Activated CD8-positive, alpha-beta T cell treated with anti-CD3 and anti-CD28 coated beads for 36 hours (primary cell): ENCODE measurements around the gene CHD2. TPM values are rescaled to one million over a fixed set of nuclear protein-coding genes. Genes with fewer than 3 reads are reported as not detected.

Experiments used
- ATAC-seq: fragments of 200-7000 bp; cut with Tn5 transposase; one replicate; pipeline ENCODE4 v1.10.0; 2021; ENCODE audit warnings: mild to moderate bottlenecking, moderate library complexity
- CTCF ChIA-PET: fragments of 350-600 bp; sonication (Branson Sonifier 250); formaldehyde crosslinking; loops from one replicate; lab custom pipeline; 2021; ENCODE audit warnings: antibody characterized with exemption; lab: Charles Lee
- POLR2A ChIA-PET: fragments of 350-600 bp; sonication (Branson Sonifier 250); formaldehyde crosslinking; loops from one replicate; lab custom pipeline; 2021; ENCODE audit warnings: antibody characterized with exemption; lab: Charles Lee
- DNase-seq: peaks from one replicate; pipeline ENCODE4 v3.0.0-alpha.2; 2020
- H3K27ac Mint-ChIP-seq: one replicate; pipeline ENCODE4 v1.8.0; 2021; ENCODE audit warnings: mild to moderate bottlenecking, mixed read lengths
- H3K27me3 Mint-ChIP-seq: one replicate; pipeline ENCODE4 v1.8.0; 2021; ENCODE audit warnings: mixed read lengths
- H3K36me3 Mint-ChIP-seq: one replicate; pipeline ENCODE4 v1.8.0; 2021; ENCODE audit warnings: low read depth, mixed read lengths
- H3K4me1 Mint-ChIP-seq: one replicate; pipeline ENCODE4 v1.8.0; 2021; ENCODE audit warnings: low read depth, mixed read lengths
- H3K4me3 Mint-ChIP-seq: one replicate; pipeline ENCODE4 v1.8.0; 2021; ENCODE audit warnings: mild to moderate bottlenecking, moderate library complexity, mixed read lengths
- H3K9me3 Mint-ChIP-seq: one replicate; pipeline ENCODE4 v1.8.0; 2021; ENCODE audit warnings: mixed read lengths
- intact Hi-C: fragments of 100-400 bp; cut with micrococcal nuclease; formaldehyde crosslinking; loops from one replicate; pipeline ENCODE4 v1.10.0; 2022
- total RNA-seq, 2 experiments: library from RNA; stranded (reverse); gene quantifications; one replicate each; pipeline ENCODE4 v1.2.3, GENCODE V29; 2021
- TF ChIP-seq, protein P1 (sequence below): fragments of 200-600 bp; IDR thresholded peaks from one replicate; pipeline ENCODE4 v1.8.0; 2022; ENCODE audit warnings: antibody characterized with exemption, mild to moderate bottlenecking

CHD2 gene
- total RNA-seq, 2 experiments from 2014 or later, result 124 to 138 TPM

DNA sequence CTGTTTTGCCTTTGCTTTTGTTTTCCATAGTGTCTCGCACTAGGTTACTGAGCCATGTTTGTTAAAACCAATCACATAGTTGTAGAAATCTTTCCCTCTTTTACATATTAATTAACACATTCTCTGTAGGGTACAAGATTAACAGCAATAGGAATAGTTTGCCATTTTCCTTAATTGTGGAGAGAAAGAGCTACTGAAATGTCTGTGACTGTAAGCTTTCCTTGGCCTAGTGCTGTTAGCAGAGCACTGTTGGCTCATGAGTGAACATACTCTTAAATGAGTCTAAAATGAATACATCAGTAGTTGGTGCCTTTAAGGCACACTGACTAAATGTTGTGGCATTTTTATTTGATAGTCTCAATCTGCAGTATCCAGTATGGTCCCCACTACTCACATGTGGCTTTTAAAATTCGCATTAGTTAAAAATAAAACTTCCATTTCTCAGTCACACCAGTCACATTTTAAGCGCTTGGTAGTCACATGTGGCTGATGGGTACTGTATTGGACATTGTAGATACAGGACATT lies 28.2 kb downstream of the CHD2 start:
- no peaks in the 10 kb centered on the region for H3K9me3 Mint-ChIP-seq
- DNase-seq (no peak), ATAC-seq (no peak)
- H3K27ac Mint-ChIP-seq, result peak overlapping the region; percentile 74
- ChIA-PET CTCF (interaction anchor here (0.7 to 6.8 kb wide), 5 partner anchors 9 to 131 kb away, joined by 3 to 41 read pairs (median 4); no protein-coding TSS in a partner anchor), POLR2A (interaction anchor here (0.5 to 1.4 kb wide), 4 partner anchors 10 to 119 kb away, joined by 3 to 4 read pairs (median 3); no protein-coding TSS in a partner anchor)
- peaks cover 57% of the 10 kb centered on the region for H3K4me1 Mint-ChIP-seq
- H3K4me3 Mint-ChIP-seq, result no peak overlapping the region
- intact Hi-C loops, result no loop called here
- H3K27me3 Mint-ChIP-seq, result no peaks in the 10 kb centered on the region
- TF ChIP-seq, protein P1, sequence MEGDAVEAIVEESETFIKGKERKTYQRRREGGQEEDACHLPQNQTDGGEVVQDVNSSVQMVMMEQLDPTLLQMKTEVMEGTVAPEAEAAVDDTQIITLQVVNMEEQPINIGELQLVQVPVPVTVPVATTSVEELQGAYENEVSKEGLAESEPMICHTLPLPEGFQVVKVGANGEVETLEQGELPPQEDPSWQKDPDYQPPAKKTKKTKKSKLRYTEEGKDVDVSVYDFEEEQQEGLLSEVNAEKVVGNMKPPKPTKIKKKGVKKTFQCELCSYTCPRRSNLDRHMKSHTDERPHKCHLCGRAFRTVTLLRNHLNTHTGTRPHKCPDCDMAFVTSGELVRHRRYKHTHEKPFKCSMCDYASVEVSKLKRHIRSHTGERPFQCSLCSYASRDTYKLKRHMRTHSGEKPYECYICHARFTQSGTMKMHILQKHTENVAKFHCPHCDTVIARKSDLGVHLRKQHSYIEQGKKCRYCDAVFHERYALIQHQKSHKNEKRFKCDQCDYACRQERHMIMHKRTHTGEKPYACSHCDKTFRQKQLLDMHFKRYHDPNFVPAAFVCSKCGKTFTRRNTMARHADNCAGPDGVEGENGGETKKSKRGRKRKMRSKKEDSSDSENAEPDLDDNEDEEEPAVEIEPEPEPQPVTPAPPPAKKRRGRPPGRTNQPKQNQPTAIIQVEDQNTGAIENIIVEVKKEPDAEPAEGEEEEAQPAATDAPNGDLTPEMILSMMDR, result no peak
- H3K36me3 Mint-ChIP-seq, result peaks cover 83% of the 10 kb centered on the region

DNA sequence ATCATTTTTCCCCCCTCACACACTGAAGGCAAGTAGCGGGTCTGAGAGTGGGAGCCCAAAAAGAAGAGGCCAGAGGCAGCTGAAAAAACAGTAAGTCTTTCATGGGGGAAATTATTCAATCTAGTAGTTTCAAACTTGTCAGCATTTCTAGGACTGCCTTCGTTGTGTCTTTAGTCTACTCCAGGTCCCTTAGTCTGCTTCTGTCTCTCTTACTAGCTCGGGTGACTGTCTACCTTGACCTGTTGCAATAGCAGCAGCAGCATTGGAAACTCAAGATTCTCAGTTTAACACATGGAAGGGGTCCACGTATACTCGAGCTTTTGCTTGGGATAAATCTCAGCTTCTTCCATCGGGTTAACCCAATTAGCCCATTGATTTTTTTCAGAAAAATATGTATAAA lies 28.9 kb downstream of the CHD2 start:
- ATAC-seq (no peak), DNase-seq (no peak)
- Mint-ChIP-seq H3K27me3 (no peaks in the 10 kb centered on the region), H3K36me3 (peaks cover 84% of the 10 kb centered on the region), H3K9me3 (no peaks in the 10 kb centered on the region), H3K4me3 (no peak overlapping the region), H3K4me1 (peaks cover 58% of the 10 kb centered on the region), H3K27ac (peak overlapping the region; percentile 55)
- TF ChIP-seq, protein P1, result no peak
- intact Hi-C loops, result no loop called here
- ChIA-PET POLR2A (interaction anchor here (0.6 to 1.4 kb wide), 3 partner anchors 13 to 120 kb away, joined by 3 to 4 read pairs (median 3); no protein-coding TSS in a partner anchor), CTCF (interaction anchor here (0.9 to 6.8 kb wide), 4 partner anchors 10 to 132 kb away, joined by 3 to 41 read pairs (median 7); no protein-coding TSS in a partner anchor)

DNA sequence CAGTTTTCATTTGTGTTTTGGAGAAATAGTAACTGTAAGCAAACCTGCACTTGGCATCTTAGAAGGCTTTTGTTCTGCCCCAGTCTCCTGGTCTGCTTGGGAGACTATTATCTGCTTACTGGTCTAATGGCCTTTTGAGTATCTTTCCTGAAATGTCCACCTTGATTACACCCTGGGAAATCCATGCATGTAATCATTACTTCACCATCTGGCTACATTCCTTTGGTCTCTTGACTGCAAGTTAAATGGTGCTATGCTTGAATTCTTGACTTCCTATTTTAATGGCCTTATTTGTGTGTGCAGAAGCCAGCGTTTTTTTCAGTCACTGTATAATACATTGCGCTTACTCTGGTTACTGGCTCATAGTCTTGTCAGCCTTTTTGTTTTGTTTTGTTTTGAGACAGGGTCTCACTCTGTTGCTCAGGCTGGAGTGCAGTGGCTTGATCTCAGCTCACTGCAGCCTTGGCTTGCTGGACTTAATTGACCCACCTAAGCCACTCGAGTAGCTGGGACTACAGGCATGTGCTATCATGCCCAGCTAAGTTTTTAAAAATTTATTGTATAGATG lies 30.0 kb downstream of the CHD2 start:
- TF ChIP-seq, protein P1, result no peak
- intact Hi-C loops, result no loop called here
- Mint-ChIP-seq H3K27me3 (no peaks in the 10 kb centered on the region), H3K4me1 (peaks cover 60% of the 10 kb centered on the region), H3K9me3 (no peaks in the 10 kb centered on the region), H3K27ac (peak overlapping the region; percentile 36), H3K36me3 (peaks cover 84% of the 10 kb centered on the region), H3K4me3 (no peak overlapping the region)
- CTCF ChIA-PET, result interaction anchor here (1.0 to 6.8 kb wide), 4 partner anchors 9 to 133 kb away, joined by 3 to 41 read pairs (median 4); no protein-coding TSS in a partner anchor
- DNase-seq, result no peak
- POLR2A ChIA-PET, result interaction anchor here (1.5 kb wide), 1 partner anchor 122 kb away, joined by 3 read pairs; no protein-coding TSS in a partner anchor
- no peak for ATAC-seq

DNA sequence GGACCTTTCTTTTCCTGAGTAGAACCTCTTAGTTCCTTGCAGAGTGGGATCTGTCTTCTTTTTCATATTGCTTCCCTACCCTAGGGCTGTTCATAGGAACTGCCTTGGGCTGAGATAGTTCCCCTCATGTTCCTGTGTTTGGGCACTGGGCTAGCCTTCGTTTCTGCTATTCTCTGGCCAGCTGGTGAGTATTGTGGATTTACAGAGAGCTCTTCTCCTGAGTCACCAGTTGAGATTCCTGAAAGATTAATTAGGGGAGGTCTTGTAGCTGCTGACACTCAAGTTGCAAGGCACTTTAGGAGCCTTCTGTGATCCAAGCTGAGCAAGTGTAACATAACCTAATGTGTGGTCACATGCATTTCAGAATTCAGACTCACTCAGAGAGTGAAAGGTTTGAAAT lies 30.7 kb downstream of the CHD2 start:
- CTCF ChIA-PET, result interaction anchor here (1.0 to 1.1 kb wide), 2 partner anchors 9 to 10 kb away, joined by 3 to 4 read pairs; no protein-coding TSS in a partner anchor
- Mint-ChIP-seq H3K4me1 (peaks cover 60% of the 10 kb centered on the region), H3K36me3 (peaks cover 86% of the 10 kb centered on the region), H3K9me3 (no peaks in the 10 kb centered on the region), H3K27me3 (no peaks in the 10 kb centered on the region), H3K27ac (peak overlapping the region; percentile 74), H3K4me3 (no peak overlapping the region)
- no peak for ATAC-seq
- intact Hi-C loops, result no loop called here
- no peak for DNase-seq
- POLR2A ChIA-PET, result interaction anchor here (1.5 kb wide), 1 partner anchor 122 kb away, joined by 3 read pairs; no protein-coding TSS in a partner anchor
- TF ChIP-seq, protein P1, result no peak
